H9 (cell line): ENCODE data around the gene STBD1. TPM values are rescaled to one million over a fixed set of nuclear protein-coding genes. Genes with fewer than 3 reads are reported as not detected.

ENCODE experiments used
- DNase-seq: peaks from one replicate; pipeline ENCODE4 v3.0.0-alpha.2; 2017
- H2AFZ ChIP-seq: one replicate; pipeline ENCODE4 v1.6.1; 2013; ENCODE audit warnings: mild to moderate bottlenecking, low read length, control low read depth, moderate library complexity
- H2AK5ac ChIP-seq: 2 replicates; pipeline ENCODE4 v1.6.1; 2013; ENCODE audit warnings: low read length, control low read depth, mixed read lengths; ENCODE audit not compliant: insufficient read length
- H2BK120ac ChIP-seq: one replicate; pipeline ENCODE4 v1.6.1; 2013; ENCODE audit warnings: low read depth, mild to moderate bottlenecking, low read length, control low read depth, inconsistent platforms; ENCODE audit not compliant: poor library complexity, severe bottlenecking
- H2BK12ac ChIP-seq: 2 replicates; pipeline ENCODE4 v1.6.1; 2013; ENCODE audit warnings: low read length, control low read depth, mixed read lengths, low read depth; ENCODE audit not compliant: insufficient read length
- H2BK15ac ChIP-seq: 2 replicates; pipeline ENCODE4 v1.6.1; 2013; ENCODE audit warnings: low read depth, low read length, control low read depth
- H2BK20ac ChIP-seq: one replicate; pipeline ENCODE4 v1.6.1; 2013; ENCODE audit warnings: low read depth, mild to moderate bottlenecking, low read length, control low read depth, inconsistent platforms; ENCODE audit not compliant: poor library complexity, severe bottlenecking
- H2BK5ac ChIP-seq: 2 replicates; pipeline ENCODE4 v1.6.1; 2013; ENCODE audit warnings: low read length, control low read depth, mixed read lengths; ENCODE audit not compliant: insufficient read length
- H3K14ac ChIP-seq: 2 replicates; pipeline ENCODE4 v1.6.1; 2013; ENCODE audit warnings: low read length, control low read depth; ENCODE audit not compliant: insufficient read depth
- H3K18ac ChIP-seq: 2 replicates; pipeline ENCODE4 v1.6.1; 2013; ENCODE audit warnings: low read depth, mild to moderate bottlenecking, mixed read lengths, low read length, control low read depth; ENCODE audit not compliant: insufficient read length
- H3K23ac ChIP-seq: 2 replicates; pipeline ENCODE4 v1.6.1; 2013; ENCODE audit warnings: low read length, control low read depth, mixed read lengths, low read depth; ENCODE audit not compliant: insufficient read length
- H3K23me2 ChIP-seq: 2 replicates; pipeline ENCODE4 v1.6.1; 2013; ENCODE audit warnings: low read depth, mild to moderate bottlenecking, mixed read lengths, low read length, control low read depth; ENCODE audit not compliant: insufficient read length, poor library complexity, severe bottlenecking
- H3K27ac ChIP-seq: 2 replicates; pipeline ENCODE4 v1.5.1; 2013; ENCODE audit warnings: low read length, control low read depth, mixed read lengths, low read depth; ENCODE audit not compliant: insufficient read length
- H3K27me3 ChIP-seq: 2 replicates; pipeline ENCODE4 v1.6.1; 2013; ENCODE audit warnings: low read length, control low read depth, inconsistent platforms; ENCODE audit not compliant: insufficient read depth
- H3K4ac ChIP-seq: 2 replicates; pipeline ENCODE4 v1.6.1; 2013; ENCODE audit warnings: low read depth, mild to moderate bottlenecking, control low read depth, inconsistent platforms, low read length, moderate library complexity
- H3K4me1 ChIP-seq: 2 replicates; pipeline ENCODE4 v1.6.1; 2013; ENCODE audit warnings: low read length, control low read depth, inconsistent platforms; ENCODE audit not compliant: insufficient read depth
- H3K4me2 ChIP-seq: 2 replicates; pipeline ENCODE4 v1.6.1; 2013; ENCODE audit warnings: low read length, control low read depth, mixed read lengths; ENCODE audit not compliant: insufficient read length, insufficient read depth
- H3K56ac ChIP-seq: 2 replicates; pipeline ENCODE4 v1.6.1; 2013; ENCODE audit warnings: low read depth, mild to moderate bottlenecking, mixed read lengths, low read length, control low read depth; ENCODE audit not compliant: insufficient read length
- H3K79me1 ChIP-seq: 2 replicates; pipeline ENCODE4 v1.6.1; 2013; ENCODE audit warnings: low read depth, mild to moderate bottlenecking, moderate library complexity, low read length, control low read depth, inconsistent platforms; ENCODE audit not compliant: insufficient read depth, poor library complexity, severe bottlenecking
- H3K79me2 ChIP-seq: 2 replicates; pipeline ENCODE4 v1.6.1; 2013; ENCODE audit warnings: low read length, control low read depth, inconsistent platforms; ENCODE audit not compliant: insufficient read depth
- H3K9ac ChIP-seq: 2 replicates; pipeline ENCODE4 v1.6.1; 2013; ENCODE audit warnings: low read length, control low read depth, mixed read lengths; ENCODE audit not compliant: insufficient read length; ENCODE audit errors: extremely low read depth
- H3K9me3 ChIP-seq: one replicate; pipeline ENCODE4 v1.6.1; 2013; ENCODE audit warnings: low read depth, low read length, inconsistent platforms; ENCODE audit not compliant: control insufficient read depth
- H3T11ph ChIP-seq: one replicate; pipeline ENCODE4 v1.6.1; 2013; ENCODE audit warnings: mild to moderate bottlenecking, low read length, control low read depth, inconsistent platforms
- H4K20me1 ChIP-seq: one replicate; pipeline ENCODE4 v1.6.1; 2013; ENCODE audit not compliant: control insufficient read depth, insufficient read length, insufficient read depth
- H4K5ac ChIP-seq: 2 replicates; pipeline ENCODE4 v1.6.1; 2013; ENCODE audit warnings: low read depth, mild to moderate bottlenecking, mixed read lengths, low read length, control low read depth; ENCODE audit not compliant: insufficient read length
- H4K8ac ChIP-seq: replicated peaks from 2 replicates; pipeline ENCODE4 v1.6.1; 2013; ENCODE audit warnings: low read length, control low read depth, mixed read lengths, low read depth; ENCODE audit not compliant: insufficient read length
- H4K91ac ChIP-seq: 2 replicates; pipeline ENCODE4 v1.6.1; 2013; ENCODE audit warnings: low read depth, mild to moderate bottlenecking, moderate library complexity, mixed read lengths, low read length, control low read depth; ENCODE audit not compliant: insufficient read length
- H3K27ac Mint-ChIP-seq, 3 experiments: 2 replicates in 2 of 3; 3 replicates in 1 of 3; pipeline ENCODE4 v1.8.0; 2020 to 2021; ENCODE audit warnings: mixed read lengths in 3 of 3, mild to moderate bottlenecking in 1 of 3, moderate library complexity in 1 of 3
- H3K27me3 Mint-ChIP-seq: 2 replicates; pipeline ENCODE4 v1.8.0; 2021; ENCODE audit warnings: low read depth, mild to moderate bottlenecking, moderate library complexity, mixed read lengths
- H3K36me3 Mint-ChIP-seq, 3 experiments: 2 replicates in 2 of 3; 3 replicates in 1 of 3; pipeline ENCODE4 v1.8.0; 2020 to 2021; ENCODE audit warnings: low read depth in 3 of 3, mixed read lengths in 3 of 3; ENCODE audit not compliant: insufficient read depth in 1 of 3
- H3K4me1 Mint-ChIP-seq, 2 experiments: 2 replicates each; pipeline ENCODE4 v1.8.0; 2020; ENCODE audit warnings: mixed read lengths in 2 of 2
- H3K4me3 Mint-ChIP-seq, 2 experiments: 2 replicates in 1 of 2; 3 replicates in 1 of 2; pipeline ENCODE4 v1.8.0; 2020 to 2021; ENCODE audit warnings: mild to moderate bottlenecking in 2 of 2, mixed read lengths in 2 of 2, moderate library complexity in 1 of 2
- H3K9me3 Mint-ChIP-seq, 2 experiments: 2 replicates in 1 of 2; 3 replicates in 1 of 2; pipeline ENCODE4 v1.8.0; 2020; ENCODE audit warnings: mild to moderate bottlenecking in 2 of 2, mixed read lengths in 2 of 2, moderate library complexity in 1 of 2
- WGBS: extraction: QIAGEN DNeasy Blood & Tissue Kit; methylation state at CpG from one replicate; pipeline ENCODE4 v1.1.7; 2013; ENCODE audit warnings: missing lambda C conversion rate, low lambda C conversion rate, mixed read lengths; ENCODE audit not compliant: insufficient read length; ENCODE audit errors: extremely low coverage; 5-methylcytosine and 5-hydroxymethylcytosine counted together
- total RNA-seq: library from RNA; stranded (reverse); gene quantifications from 2 replicates; pipeline ENCODE4 v1.2.1, GENCODE V29; 2021
- TF ChIP-seq, protein P1 (sequence below): fragments of 200-600 bp; sonication (generic); conservative IDR thresholded peaks from 3 replicates; pipeline ENCODE4 v1.8.0; 2021; ENCODE audit warnings: antibody characterized with exemption, mild to moderate bottlenecking

Gene STBD1
- total RNA-seq, 1 experiment from 2014 or later, result 1.1 TPM

- no peak overlapping the region for H3K4me3 Mint-ChIP-seq
- H3K56ac ChIP-seq, result no peak overlapping the region
- H3K27me3 ChIP-seq, result peaks cover 4% of the 10 kb centered on the region; the same call in 1 of the 2 replicates
- H2BK15ac ChIP-seq, result no peak overlapping the region
- H3K18ac ChIP-seq, result no peak overlapping the region
- no peaks in the 10 kb centered on the region for H4K20me1 ChIP-seq
- no peak overlapping the region for H3K9ac ChIP-seq
- no peak overlapping the region for H3T11ph ChIP-seq
- H2AFZ ChIP-seq, result no peak overlapping the region
- H3K4me1 Mint-ChIP-seq, result peaks cover 2 to 8% of the 10 kb centered on the region in 2 experiments; a peak in 3 of 4 replicates
- no peak overlapping the region for H3K4ac ChIP-seq
- H3K4me1 ChIP-seq, result peaks cover 1% of the 10 kb centered on the region; the same call in 1 of the 2 replicates
- no peak for DNase-seq
- TF ChIP-seq, protein P1, sequence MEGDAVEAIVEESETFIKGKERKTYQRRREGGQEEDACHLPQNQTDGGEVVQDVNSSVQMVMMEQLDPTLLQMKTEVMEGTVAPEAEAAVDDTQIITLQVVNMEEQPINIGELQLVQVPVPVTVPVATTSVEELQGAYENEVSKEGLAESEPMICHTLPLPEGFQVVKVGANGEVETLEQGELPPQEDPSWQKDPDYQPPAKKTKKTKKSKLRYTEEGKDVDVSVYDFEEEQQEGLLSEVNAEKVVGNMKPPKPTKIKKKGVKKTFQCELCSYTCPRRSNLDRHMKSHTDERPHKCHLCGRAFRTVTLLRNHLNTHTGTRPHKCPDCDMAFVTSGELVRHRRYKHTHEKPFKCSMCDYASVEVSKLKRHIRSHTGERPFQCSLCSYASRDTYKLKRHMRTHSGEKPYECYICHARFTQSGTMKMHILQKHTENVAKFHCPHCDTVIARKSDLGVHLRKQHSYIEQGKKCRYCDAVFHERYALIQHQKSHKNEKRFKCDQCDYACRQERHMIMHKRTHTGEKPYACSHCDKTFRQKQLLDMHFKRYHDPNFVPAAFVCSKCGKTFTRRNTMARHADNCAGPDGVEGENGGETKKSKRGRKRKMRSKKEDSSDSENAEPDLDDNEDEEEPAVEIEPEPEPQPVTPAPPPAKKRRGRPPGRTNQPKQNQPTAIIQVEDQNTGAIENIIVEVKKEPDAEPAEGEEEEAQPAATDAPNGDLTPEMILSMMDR, result no peak
- H2BK20ac ChIP-seq, result no peak overlapping the region
- peaks cover 1 to 8% (median 4%) of the 10 kb centered on the region in 3 experiments; a peak in 5 of 7 replicates for H3K36me3 Mint-ChIP-seq
- H2BK12ac ChIP-seq, result no peak overlapping the region
- H3K27ac ChIP-seq, result no peak overlapping the region
- no peak overlapping the region for H4K91ac ChIP-seq
- H2AK5ac ChIP-seq, result no peak overlapping the region
- no peak overlapping the region for H3K27ac Mint-ChIP-seq
- no peak overlapping the region for H3K23ac ChIP-seq
- WGBS, result no CpG with 5 or more reads among the region's 4 CpGs
- H3K14ac ChIP-seq, result no peak overlapping the region
- peaks cover 8 to 19% of the 10 kb centered on the region in 2 experiments for H3K9me3 Mint-ChIP-seq
- H4K8ac ChIP-seq, result no peak overlapping the region
- H3K79me2 ChIP-seq, result no peaks in the 10 kb centered on the region
- H3K9me3 ChIP-seq, result peaks cover 3% of the 10 kb centered on the region
- no peak overlapping the region for H4K5ac ChIP-seq
- H3K23me2 ChIP-seq, result peaks cover 2% of the 10 kb centered on the region
- H3K4me2 ChIP-seq, result no peak overlapping the region
- no peak overlapping the region for H2BK5ac ChIP-seq
- no peak overlapping the region for H2BK120ac ChIP-seq
- peaks cover 16% of the 10 kb centered on the region for H3K27me3 Mint-ChIP-seq
- no peaks in the 10 kb centered on the region for H3K79me1 ChIP-seq
These were observed 5.3 kb upstream of the STBD1 start for GRCh38 chr4:76301068-76301774.
